WI38 (cell line): ENCODE measurements around the gene KRT33A.

Experiments used
- H3K4me3 ChIP-seq: 2 replicates; pipeline ENCODE4 v1.5.1; 2011; ENCODE audit warnings: low read depth, mild to moderate bottlenecking, control low read depth, low read length
- CTCF ChIP-seq: IDR thresholded peaks from 2 replicates; pipeline ENCODE4 v1.5.1; 2012; ENCODE audit warnings: low read depth, mild to moderate bottlenecking, control low read depth, low read length

Gene KRT33A

DNA sequence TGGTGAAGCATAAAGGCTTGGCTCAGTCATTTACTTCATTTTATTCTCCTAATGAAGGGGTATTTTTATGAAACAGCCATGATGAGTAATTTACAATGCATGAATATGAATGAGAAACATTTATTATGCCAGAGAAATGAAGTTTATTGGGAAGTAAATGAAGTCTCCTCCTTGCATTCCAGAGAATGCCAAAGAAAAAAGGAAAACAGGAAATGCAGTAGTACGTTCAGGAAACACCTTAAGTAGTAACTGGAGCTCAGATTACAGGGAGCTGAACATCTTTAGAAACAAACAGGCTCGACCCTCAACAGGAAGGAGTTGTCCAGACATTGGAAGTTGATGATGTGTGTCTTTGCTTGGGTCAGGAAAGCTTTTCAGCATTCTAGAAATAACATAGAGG lies 26.9 kb upstream of the KRT33A start:
- no peak for TF ChIP-seq CTCF
- H3K4me3 ChIP-seq = no peak overlapping the region

- no peak within 1 kb of the TSS for H3K4me3 ChIP-seq
- no peak for TF ChIP-seq CTCF
These were observed 19.1 kb upstream of the KRT33A start, which contains the start of gene KRT33B for GRCh38 chr17:41369713-41370112. Gene KRT33B, minus strand, starts transcription at chr17:41369813. Its CDS starts 63 bp downstream, at chr17:41369750.

DNA sequence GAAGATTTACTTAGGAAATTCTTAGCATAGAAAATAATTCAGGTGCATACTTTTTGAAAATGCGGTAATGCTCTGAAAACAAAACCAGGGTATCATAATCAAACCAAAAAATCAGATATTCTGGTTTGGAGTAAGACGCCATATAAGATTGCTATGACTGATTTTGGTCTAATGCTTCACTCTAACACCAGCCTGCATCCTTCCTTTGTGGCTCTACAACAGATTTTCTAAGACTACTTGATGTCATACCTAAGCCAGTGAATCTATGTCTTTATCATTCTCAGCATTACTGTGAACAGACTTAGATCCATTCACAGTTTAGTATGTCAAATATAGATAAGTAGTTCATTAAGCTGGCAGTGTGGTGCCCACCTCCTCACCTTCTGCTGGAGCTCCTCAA lies 18.4 kb upstream of the KRT33A start:
- no peak overlapping the region for H3K4me3 ChIP-seq
- no peak for TF ChIP-seq CTCF

DNA sequence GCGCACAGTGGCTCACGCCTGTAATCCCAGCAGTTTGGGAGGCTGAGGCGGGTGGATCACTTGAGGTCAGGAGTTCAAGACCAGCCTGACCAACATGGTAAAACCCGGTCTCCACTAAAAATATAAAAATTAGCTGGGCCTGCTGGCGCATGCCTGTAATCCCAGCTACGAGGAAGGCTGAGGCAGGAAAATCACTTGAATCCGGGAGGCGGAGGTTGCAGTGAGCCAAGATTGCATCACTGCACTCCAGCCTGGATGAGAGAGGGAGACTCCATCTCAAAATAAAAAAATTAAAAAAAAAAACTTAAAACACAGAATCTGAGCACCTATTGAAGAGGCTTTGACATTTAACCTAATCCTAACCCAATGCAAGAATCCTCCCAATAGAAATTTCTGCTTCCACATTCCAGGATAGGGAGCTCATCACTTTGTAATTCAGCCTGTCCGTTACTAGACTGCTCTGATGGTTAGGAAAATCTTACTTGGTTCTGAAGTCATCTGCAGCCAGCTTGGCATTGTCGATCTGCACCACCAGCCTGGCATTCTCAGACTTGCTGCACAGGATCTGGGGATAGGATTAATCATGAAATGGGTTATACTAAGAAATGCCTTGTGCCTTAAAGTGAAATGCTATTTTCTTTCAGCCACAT lies 16.9 kb upstream of the KRT33A start:
- TF ChIP-seq CTCF = no peak

GRCh38 chr17:41366070-41366469 lies 15.4 kb upstream of the KRT33A start:
- no peak overlapping the region for H3K4me3 ChIP-seq
- no peak for TF ChIP-seq CTCF

More for the DNA sequence above, 16.9 kb upstream of the KRT33A start:
- no peak overlapping the region for H3K4me3 ChIP-seq

DNA sequence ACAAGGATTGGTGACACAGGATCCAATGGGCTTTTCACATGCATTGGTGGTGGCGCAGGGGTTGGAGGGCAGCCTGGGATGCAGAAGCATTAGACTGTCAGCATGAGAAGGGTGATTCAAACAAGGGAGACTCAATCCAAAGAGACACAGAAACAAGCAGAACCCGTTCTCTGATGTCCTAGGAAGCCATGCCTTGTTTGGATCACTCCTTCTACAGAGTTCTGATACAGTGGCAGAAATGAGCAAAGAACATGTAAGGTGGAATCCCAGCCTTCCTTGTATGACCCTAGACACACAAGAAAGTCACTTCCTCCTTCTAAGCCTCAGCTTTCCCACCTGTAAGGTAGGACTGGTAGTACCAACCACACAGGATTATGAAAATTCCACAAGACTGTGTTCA lies 13.3 kb upstream of the KRT33A start:
- no peak for TF ChIP-seq CTCF
- no peak overlapping the region for H3K4me3 ChIP-seq

- TF ChIP-seq CTCF = no peak
- H3K4me3 ChIP-seq = no peak overlapping the region
These were observed 9.8 kb upstream of the KRT33A start for GRCh38 chr17:41360296-41360995.
